ENCODE measurements around the gene POGLUT2. TPM values are rescaled to one million over a fixed set of nuclear protein-coding genes. Genes with fewer than 3 reads are reported as not detected.

POGLUT2 gene
- total RNA-seq, 2 donors from 2014 or later, result 4.2 TPM; not detected in 1

GRCh38 chr13:102807699-102808098 lies 8.9 kb upstream of the POGLUT2 start:
- intact Hi-C loops (cut with DNase I), result no loop called here
- no peaks in the 10 kb centered on the region for H3K27me3 ChIP-seq
- no peak overlapping the region for H3K4me3 ChIP-seq
- H3K27ac ChIP-seq, result no peak overlapping the region
- no peak for DNase-seq
- peaks cover 2% of the 10 kb centered on the region for H3K4me1 ChIP-seq
- ATAC-seq, result no peak
- WGBS, 2 donors, result 77 to 78% methylated on average over 3 of the region's 3 CpGs
- no peak for TF ChIP-seq POLR2A (IDR thresholded peaks at IDR 0.05)
- TF ChIP-seq, protein P1, sequence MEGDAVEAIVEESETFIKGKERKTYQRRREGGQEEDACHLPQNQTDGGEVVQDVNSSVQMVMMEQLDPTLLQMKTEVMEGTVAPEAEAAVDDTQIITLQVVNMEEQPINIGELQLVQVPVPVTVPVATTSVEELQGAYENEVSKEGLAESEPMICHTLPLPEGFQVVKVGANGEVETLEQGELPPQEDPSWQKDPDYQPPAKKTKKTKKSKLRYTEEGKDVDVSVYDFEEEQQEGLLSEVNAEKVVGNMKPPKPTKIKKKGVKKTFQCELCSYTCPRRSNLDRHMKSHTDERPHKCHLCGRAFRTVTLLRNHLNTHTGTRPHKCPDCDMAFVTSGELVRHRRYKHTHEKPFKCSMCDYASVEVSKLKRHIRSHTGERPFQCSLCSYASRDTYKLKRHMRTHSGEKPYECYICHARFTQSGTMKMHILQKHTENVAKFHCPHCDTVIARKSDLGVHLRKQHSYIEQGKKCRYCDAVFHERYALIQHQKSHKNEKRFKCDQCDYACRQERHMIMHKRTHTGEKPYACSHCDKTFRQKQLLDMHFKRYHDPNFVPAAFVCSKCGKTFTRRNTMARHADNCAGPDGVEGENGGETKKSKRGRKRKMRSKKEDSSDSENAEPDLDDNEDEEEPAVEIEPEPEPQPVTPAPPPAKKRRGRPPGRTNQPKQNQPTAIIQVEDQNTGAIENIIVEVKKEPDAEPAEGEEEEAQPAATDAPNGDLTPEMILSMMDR (IDR thresholded peaks at IDR 0.05), result no peak
- H3K36me3 ChIP-seq (replicated peaks in 1 of 2; ENCODE audit: insufficient read depth in 1 of 2, low read depth in 2 of 2), result no peaks in the 10 kb centered on the region
- no peaks in the 10 kb centered on the region for H3K9me3 ChIP-seq

DNA sequence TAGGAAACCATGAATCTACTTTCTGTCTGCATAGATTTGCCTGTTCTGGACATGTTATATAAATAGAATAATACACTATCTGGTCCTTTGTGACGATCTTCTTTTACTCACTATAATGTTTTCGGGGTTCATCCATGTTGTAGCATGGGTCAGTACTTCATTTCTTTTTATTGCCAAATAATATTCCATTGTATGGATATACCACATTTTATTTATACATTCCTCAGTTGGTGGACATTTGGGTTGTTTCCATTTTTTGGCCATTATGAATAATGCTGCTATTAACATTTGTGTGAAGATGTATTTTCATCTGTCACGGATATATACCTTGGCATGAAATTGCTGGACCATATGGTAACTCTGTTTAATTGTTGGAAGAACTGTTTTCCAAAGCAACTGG lies 6.9 kb upstream of the POGLUT2 start:
- TF ChIP-seq, protein P1 (IDR thresholded peaks at IDR 0.05), result no peak
- TF ChIP-seq POLR2A (IDR thresholded peaks at IDR 0.05), result no peak
- Histone ChIP-seq H3K27ac (no peak overlapping the region), H3K4me3 (no peak overlapping the region), H3K9me3 (no peaks in the 10 kb centered on the region), H3K4me1 (peaks cover 16% of the 10 kb centered on the region), H3K36me3 (replicated peaks in 1 of 2; ENCODE audit: insufficient read depth in 1 of 2, low read depth in 2 of 2) (no peaks in the 10 kb centered on the region), H3K27me3 (no peaks in the 10 kb centered on the region)
- ATAC-seq (no peak), DNase-seq (no peak)
- intact Hi-C loops (cut with DNase I), result no loop called here
- 94 to 97% methylated on average over 3 of the region's 3 CpGs for WGBS, 2 donors

- Histone ChIP-seq H3K4me1 (peaks cover 19% of the 10 kb centered on the region), H3K36me3 (replicated peaks in 1 of 2; ENCODE audit: insufficient read depth in 1 of 2, low read depth in 2 of 2) (no peaks in the 10 kb centered on the region), H3K4me3 (peak overlapping the region; percentile 77 to 85), H3K27ac (peak overlapping the region; percentile 28 to 84 (median 76)), H3K27me3 (no peaks in the 10 kb centered on the region), H3K9me3 (no peaks in the 10 kb centered on the region)
- WGBS, 2 donors, result 1 to 3% methylated on average over 23 to 75 of the region's 81 CpGs
- DNase-seq (peak; percentile 81 to 84 (median 82)), ATAC-seq (peak; percentile 80)
- TF ChIP-seq POLR2A (IDR thresholded peaks at IDR 0.05), result peak in 2 of 3 donors; percentile 49 to 50
- TF ChIP-seq, protein P1 (IDR thresholded peaks at IDR 0.05), result peak; percentile 57 to 81 (median 75)
- intact Hi-C loops (cut with DNase I), result no loop called here
These were observed 1.6 kb upstream of the POGLUT2 start for GRCh38 chr13:102800145-102801041.

GRCh38 chr13:102799426-102800144 lies 809 bp upstream of the POGLUT2 start:
- no peak for TF ChIP-seq POLR2A (IDR thresholded peaks at IDR 0.05)
- TF ChIP-seq, protein P1 (IDR thresholded peaks at IDR 0.05), result no peak
- Histone ChIP-seq H3K36me3 (replicated peaks in 1 of 2; ENCODE audit: insufficient read depth in 1 of 2, low read depth in 2 of 2) (no peaks in the 10 kb centered on the region), H3K27ac (peak overlapping the region in 3 of 4 donors; percentile 73 to 84 (median 79)), H3K27me3 (no peaks in the 10 kb centered on the region), H3K4me1 (peaks cover 19% of the 10 kb centered on the region), H3K4me3 (peak overlapping the region; percentile 77 to 85), H3K9me3 (no peaks in the 10 kb centered on the region)
- intact Hi-C loops (cut with DNase I), result no loop called here
- DNase-seq (peak in 3 of 4 donors; percentile 12 to 39 (median 28)), ATAC-seq (peak; percentile 30)
- 1% methylated on average over 21 to 69 of the region's 69 CpGs for WGBS, 2 donors

Data from body of pancreas (tissue), 4 donors.